NAMALWA (cell line): ENCODE results near the gene POT1.

Source experiments
- DNase-seq: peaks from one replicate; pipeline ENCODE4 v3.0.0-alpha.2; 2015; ENCODE audit warnings: low spot score

Gene POT1

GRCh38 chr7:124801330-124801895 is 128.2 kb downstream of the POT1 start:
- DNase-seq: no peak

- DNase-seq: no peak
Measured at GRCh38 chr7:124800386-124800785, 129.2 kb downstream of the POT1 start.

GRCh38 chr7:124799448-124799847 is 130.2 kb downstream of the POT1 start:
- no peak for DNase-seq

GRCh38 chr7:124796771-124797170 is 132.9 kb downstream of the POT1 start:
- DNase-seq: no peak

GRCh38 chr7:124792696-124793095 is 136.9 kb downstream of the POT1 start:
- no peak for DNase-seq

- DNase-seq: no peak
Measured at GRCh38 chr7:124792002-124792401, 137.6 kb downstream of the POT1 start.

- no peak for DNase-seq
Measured at GRCh38 chr7:124791426-124791825, 138.2 kb downstream of the POT1 start.

GRCh38 chr7:124790645-124791044 is 139.0 kb downstream of the POT1 start:
- DNase-seq: no peak

GRCh38 chr7:124785994-124786393 is 143.6 kb downstream of the POT1 start:
- DNase-seq: no peak

GRCh38 chr7:124784879-124785818 is 144.5 kb downstream of the POT1 start:
- DNase-seq: peak; percentile 80

- DNase-seq: no peak
Measured at GRCh38 chr7:124783271-124783670, 146.4 kb downstream of the POT1 start.

- no peak for DNase-seq
Measured at GRCh38 chr7:124781907-124782734, 147.5 kb downstream of the POT1 start.

- no peak for DNase-seq
Measured at GRCh38 chr7:124781418-124781817, 148.2 kb downstream of the POT1 start.

- DNase-seq: no peak
Measured at GRCh38 chr7:124780608-124781007, 149.0 kb downstream of the POT1 start.

- no peak for DNase-seq
Measured at GRCh38 chr7:124780056-124780455, 149.6 kb downstream of the POT1 start.

GRCh38 chr7:124779620-124780019 is 150.0 kb downstream of the POT1 start:
- DNase-seq: no peak

GRCh38 chr7:124779194-124779593 is 150.4 kb downstream of the POT1 start:
- no peak for DNase-seq

- DNase-seq: no peak
Measured at GRCh38 chr7:124777268-124777667, 152.4 kb downstream of the POT1 start.

GRCh38 chr7:124776153-124776552 is 153.5 kb downstream of the POT1 start:
- DNase-seq: no peak

- DNase-seq: no peak
Measured at GRCh38 chr7:124775422-124775821, 154.2 kb downstream of the POT1 start.

GRCh38 chr7:124773938-124774337 is 155.7 kb downstream of the POT1 start:
- no peak for DNase-seq

- DNase-seq: no peak
Measured at GRCh38 chr7:124773339-124773738, 156.3 kb downstream of the POT1 start.
